GM10248 (cell line): ENCODE results near the gene SRRM5.

Source experiments
- CTCF ChIA-PET: fragments of 300-600 bp; sonication (Branson Sonifier 250); formaldehyde crosslinking; extraction: SDS; loops from one replicate; lab custom pipeline; 2021; ENCODE audit warnings: antibody characterized with exemption; lab: Yijun Ruan, JAX
- POLR2A ChIA-PET: fragments of 350-650 bp; sonication (Branson Sonifier 250); formaldehyde crosslinking; extraction: SDS; loops from one replicate; lab custom pipeline; 2020; ENCODE audit warnings: antibody characterized with exemption; lab: Yijun Ruan, JAX
- DNase-seq: peaks from one replicate; pipeline ENCODE4 v3.0.0; 2012; ENCODE audit errors: extremely low spot score
- TF ChIP-seq, protein P1 (sequence below): IDR thresholded peaks from 2 replicates; pipeline ENCODE4 v1.5.1; 2012; ENCODE audit warnings: mild to moderate bottlenecking, low read depth; ENCODE audit errors: extremely low read depth, missing control alignments, control extremely low read depth

The SRRM5 gene

DNA sequence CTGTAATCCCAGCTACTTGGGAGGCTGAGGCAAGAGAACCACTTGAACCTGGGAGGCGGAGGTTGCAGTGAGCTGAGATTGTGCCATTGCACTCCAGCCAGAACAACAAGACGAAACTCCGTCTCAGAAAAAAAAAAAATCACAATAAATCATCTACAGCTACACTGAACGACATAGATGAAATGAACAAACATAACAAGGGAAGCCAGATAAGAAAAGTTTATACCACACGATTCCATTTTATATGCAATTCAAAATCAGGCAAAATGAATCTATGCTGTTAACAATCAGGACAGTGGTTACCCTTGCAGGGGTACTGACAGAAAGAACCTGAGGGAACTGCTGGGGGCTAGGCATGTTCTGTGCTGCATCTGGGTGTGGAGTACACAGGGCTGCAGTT, 42.2 kb upstream of the SRRM5 start:
- POLR2A ChIA-PET, result no interaction called here
- no peak for DNase-seq
- TF ChIP-seq, protein P1, sequence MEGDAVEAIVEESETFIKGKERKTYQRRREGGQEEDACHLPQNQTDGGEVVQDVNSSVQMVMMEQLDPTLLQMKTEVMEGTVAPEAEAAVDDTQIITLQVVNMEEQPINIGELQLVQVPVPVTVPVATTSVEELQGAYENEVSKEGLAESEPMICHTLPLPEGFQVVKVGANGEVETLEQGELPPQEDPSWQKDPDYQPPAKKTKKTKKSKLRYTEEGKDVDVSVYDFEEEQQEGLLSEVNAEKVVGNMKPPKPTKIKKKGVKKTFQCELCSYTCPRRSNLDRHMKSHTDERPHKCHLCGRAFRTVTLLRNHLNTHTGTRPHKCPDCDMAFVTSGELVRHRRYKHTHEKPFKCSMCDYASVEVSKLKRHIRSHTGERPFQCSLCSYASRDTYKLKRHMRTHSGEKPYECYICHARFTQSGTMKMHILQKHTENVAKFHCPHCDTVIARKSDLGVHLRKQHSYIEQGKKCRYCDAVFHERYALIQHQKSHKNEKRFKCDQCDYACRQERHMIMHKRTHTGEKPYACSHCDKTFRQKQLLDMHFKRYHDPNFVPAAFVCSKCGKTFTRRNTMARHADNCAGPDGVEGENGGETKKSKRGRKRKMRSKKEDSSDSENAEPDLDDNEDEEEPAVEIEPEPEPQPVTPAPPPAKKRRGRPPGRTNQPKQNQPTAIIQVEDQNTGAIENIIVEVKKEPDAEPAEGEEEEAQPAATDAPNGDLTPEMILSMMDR, result no peak
- CTCF ChIA-PET, result interaction anchor here (0.9 to 10.4 kb wide), 2 partner anchors 13 to 123 kb away, joined by 3 to 97 read pairs; no protein-coding TSS in a partner anchor

DNA sequence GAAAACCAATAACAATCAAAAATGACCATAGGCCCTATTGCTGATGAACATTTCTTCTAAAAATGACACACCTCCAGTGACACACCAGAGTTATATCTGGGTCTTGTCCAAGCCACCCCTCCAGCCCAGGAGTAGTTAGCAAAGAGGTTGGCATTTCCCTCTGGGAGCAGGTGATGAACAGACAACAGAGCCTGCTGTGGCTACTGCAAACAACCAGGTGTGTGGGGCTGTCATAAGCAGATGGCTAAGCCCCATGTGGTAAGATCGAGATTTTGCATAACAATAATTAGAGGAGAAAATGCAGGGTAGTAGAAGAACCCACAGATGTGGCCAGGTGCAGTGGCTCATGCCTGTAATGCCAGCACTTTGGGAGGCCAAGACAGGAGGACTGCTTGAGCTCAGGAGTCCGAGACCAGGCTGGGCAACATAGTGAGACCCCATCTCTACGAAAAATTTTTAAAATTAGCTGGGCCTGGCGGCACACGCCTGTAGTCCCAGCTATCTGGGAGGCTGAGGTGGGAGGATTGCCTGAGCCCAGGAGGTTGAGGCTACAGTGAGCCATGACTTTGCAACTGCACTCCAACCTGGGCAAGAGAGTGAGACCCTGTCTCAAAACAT, 41.6 kb upstream of the SRRM5 start:
- TF ChIP-seq, protein P1, result no peak
- DNase-seq, result no peak
- CTCF ChIA-PET, result interaction anchor here (1.3 to 10.4 kb wide), 3 partner anchors 13 to 35 kb away, joined by 4 to 97 read pairs (median 9); partner anchors contain the start of gene IRGQ
- POLR2A ChIA-PET, result no interaction called here

DNA sequence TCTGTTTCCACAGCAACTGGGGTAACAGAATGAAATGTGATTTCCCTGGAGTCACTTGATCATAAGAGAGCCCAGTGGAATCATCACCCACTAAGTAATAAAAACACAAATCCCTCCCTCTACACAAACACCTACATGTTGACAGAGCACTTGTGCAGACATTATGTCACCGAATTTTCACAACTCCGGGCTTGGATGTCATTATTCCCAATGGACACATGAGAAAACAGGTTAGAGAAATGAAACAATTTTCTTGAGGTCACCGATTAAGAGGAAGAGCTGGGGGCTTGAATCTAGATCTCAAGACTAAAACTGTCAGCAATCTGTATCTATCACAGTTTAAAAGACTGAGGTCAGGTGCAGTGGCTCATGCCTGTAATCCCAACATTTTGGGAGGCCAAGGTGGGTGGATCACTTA, 39.7 kb upstream of the SRRM5 start:
- no peak for DNase-seq
- TF ChIP-seq, protein P1, result no peak
- CTCF ChIA-PET, result interaction anchor here (1.3 to 10.4 kb wide), 3 partner anchors 15 to 30 kb away, joined by 3 to 97 read pairs (median 9); partner anchors contain the start of gene IRGQ
- POLR2A ChIA-PET, result no interaction called here

DNA sequence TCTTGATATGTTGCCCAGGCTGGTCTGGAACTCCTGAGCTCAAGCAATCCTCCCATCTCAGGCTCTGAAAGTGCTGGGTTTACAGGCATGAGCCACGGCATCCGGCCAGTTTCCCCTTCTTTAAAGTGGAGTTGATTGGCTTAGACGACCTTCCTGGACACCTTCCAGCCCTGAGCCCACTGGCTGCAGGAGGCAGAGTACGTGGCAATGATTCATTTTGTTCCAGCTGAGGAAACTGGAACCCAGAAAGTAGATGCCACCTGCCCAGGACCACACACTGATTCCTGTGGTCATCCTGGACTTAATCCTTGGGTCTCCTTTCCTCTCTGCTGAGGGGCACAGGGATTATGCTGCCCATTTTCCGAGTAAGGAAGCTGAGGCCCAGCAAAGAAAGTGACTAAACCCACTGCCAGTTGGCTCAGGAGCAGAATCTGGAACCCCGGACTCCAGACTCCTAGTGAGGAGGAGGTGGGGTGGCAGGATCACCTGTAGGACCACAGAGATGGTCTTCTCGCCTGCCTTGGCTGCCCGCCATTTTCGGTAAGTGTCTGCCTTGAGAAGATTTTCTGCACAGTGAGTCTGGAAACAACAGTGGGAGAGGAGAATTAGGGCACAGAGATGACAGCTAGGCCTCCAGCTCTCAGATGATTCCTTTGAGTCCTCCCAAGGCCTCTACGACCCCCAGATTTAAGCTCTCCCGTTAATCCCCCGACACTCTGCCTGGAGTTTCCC, 37.3 kb upstream of the SRRM5 start:
- POLR2A ChIA-PET, result no interaction called here
- no peak for DNase-seq
- TF ChIP-seq, protein P1, result no peak
- CTCF ChIA-PET, result interaction anchor here (1.3 to 10.4 kb wide), 5 partner anchors 10 to 39 kb away, joined by 5 to 97 read pairs (median 6); no protein-coding TSS in a partner anchor

DNA sequence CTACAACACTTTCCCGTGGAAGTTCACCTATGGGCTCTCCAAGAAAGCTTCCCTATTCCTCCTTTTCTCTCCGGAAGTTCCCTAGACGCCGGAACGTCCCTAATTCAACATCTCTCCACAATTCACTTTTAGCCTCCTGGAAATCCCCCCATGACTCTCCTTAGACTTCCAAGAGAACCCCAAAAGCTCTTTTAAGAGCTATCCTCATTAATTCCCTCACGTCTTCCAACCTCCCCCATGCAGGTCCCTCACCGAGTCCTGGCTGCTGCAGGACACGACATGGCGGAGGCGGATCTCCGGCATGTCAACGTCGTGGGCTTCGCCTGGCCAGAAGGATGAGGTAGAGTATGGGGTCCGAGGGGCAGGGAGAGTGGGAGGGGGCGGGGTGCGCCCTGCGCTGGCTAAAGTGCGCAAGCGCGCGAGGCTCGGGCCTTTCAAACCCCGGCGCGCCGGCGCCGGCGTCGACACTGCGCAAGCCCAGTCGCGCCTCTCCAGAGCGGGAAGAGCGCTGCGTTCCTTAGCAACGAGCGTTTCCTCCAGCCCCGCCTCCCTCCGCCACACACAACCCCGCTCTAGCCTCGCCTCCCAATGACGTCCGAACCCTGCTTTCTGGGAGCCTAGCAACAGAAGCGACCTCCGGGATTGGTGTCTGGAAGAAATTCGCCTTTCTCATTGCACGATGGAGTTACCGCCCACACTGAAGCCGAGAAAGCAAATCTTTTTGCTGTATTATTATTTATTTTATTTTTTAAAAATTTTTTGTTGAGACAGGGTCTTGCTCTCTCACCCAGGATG, 36.5 kb upstream of the SRRM5 start, which contains the start of the genes PINLYP and XRCC1:
TSS of gene PINLYP (plus strand) at position 646 of the 795 bp plus-strand sequence. CDS start 1,391 bp downstream, outside the sequence.
TSS of gene XRCC1 (minus strand) at position 372 of the 795 bp plus-strand sequence. CDS start at position 303, 69 bp downstream.
- POLR2A ChIA-PET, result interaction anchor here (0.6 to 0.8 kb wide), 2 partner anchors 19 to 98 kb away, joined by 3 to 6 read pairs; no protein-coding TSS in a partner anchor
- CTCF ChIA-PET, result interaction anchor here (1.6 to 10.4 kb wide), 3 partner anchors 10 to 19 kb away, joined by 6 to 97 read pairs (median 11); no protein-coding TSS in a partner anchor
- DNase-seq, result peak; percentile 98
- TF ChIP-seq, protein P1, result no peak
